ENCODE measurements around the gene MED26. TPM values are rescaled to one million over a fixed set of nuclear protein-coding genes. Genes with fewer than 3 reads are reported as not detected.

MED26 gene
- total RNA-seq, 4 donors from 2014 or later = 4.4 to 12.9 (median 8.4) TPM

DNA sequence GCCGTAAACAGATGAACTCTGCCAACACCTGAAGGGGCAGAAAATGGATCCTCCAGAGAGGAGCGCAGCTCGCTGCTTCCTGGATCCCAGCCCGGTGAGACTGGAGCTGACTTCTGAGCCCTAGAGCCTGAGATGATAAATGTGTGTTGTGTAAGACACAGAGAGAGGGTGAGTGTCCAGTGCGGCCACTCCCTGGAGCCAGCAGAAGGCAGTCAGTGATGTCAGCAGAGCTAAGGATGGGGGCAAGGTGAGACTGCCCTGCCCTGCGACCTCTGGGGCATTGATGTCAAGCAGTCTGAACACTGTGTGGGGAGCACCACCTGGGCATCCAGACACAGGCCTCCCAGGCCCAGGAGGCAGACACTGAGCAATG is 46.0 kb downstream of the MED26 start:
- Histone ChIP-seq H3K4me3 (replicated peaks in 1 of 3) (no peak overlapping the region), H3K27ac (no peak overlapping the region), H3K9me3 (no peaks in the 10 kb centered on the region), H3K4me1 (peaks cover 25 to 55% of the 10 kb centered on the region in 2 donors), H3K36me3 (peaks cover 5 to 12% of the 10 kb centered on the region in 2 donors), H3K27me3 (no peaks in the 10 kb centered on the region)
- intact Hi-C loops (cut with DNase I) = no loop called here
- WGBS, 2 donors = 74 to 89% methylated on average over 4 to 6 of the region's 6 CpGs
- DNase-seq = no peak
- TF ChIP-seq, protein P1, sequence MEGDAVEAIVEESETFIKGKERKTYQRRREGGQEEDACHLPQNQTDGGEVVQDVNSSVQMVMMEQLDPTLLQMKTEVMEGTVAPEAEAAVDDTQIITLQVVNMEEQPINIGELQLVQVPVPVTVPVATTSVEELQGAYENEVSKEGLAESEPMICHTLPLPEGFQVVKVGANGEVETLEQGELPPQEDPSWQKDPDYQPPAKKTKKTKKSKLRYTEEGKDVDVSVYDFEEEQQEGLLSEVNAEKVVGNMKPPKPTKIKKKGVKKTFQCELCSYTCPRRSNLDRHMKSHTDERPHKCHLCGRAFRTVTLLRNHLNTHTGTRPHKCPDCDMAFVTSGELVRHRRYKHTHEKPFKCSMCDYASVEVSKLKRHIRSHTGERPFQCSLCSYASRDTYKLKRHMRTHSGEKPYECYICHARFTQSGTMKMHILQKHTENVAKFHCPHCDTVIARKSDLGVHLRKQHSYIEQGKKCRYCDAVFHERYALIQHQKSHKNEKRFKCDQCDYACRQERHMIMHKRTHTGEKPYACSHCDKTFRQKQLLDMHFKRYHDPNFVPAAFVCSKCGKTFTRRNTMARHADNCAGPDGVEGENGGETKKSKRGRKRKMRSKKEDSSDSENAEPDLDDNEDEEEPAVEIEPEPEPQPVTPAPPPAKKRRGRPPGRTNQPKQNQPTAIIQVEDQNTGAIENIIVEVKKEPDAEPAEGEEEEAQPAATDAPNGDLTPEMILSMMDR (IDR thresholded peaks at IDR 0.05) = no peak
- no peak for TF ChIP-seq POLR2A (IDR thresholded peaks at IDR 0.05)

DNA sequence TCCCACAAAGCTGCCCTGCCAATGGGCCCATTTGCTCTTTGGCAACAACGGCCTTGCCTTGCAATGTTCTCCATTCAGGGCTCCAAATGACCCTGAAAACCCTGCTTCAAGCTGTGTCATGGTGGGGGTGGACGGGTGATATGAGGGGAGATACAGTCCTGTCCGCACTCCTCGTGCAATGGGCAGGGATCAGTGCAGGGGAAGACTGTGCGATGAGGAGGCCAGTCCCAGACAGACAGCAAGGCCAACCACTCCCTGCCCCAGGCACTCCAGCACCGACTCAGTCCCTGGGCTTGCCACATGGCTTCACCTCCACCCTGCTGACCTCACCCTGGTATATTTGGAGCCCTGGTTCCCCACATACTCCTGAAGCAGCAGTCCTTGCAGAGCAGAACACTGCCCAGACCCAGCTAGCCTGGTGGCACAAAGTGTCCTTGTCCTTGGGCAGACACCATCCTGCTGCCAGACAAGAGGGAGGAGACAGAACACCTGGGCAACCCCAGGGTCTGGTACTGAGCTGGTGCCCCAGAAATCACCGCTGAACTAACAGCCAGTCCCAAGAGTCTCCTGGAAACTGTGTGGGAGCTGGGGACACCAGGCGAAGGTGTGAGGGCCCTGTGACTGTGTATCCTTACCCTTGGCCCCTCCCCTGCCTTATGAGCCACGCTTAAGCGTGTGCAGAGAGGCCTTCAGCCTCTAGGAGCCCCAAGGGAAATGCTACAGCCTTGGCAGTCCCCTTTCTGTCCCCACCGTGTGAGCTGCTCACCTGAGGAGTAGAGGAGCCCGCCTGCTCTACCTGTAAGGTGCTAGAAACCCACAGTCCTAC is 46.6 kb downstream of the MED26 start:
- Histone ChIP-seq H3K4me1 (peaks cover 19 to 49% of the 10 kb centered on the region in 2 donors), H3K4me3 (replicated peaks in 1 of 3) (no peak overlapping the region), H3K27me3 (no peaks in the 10 kb centered on the region), H3K9me3 (no peaks in the 10 kb centered on the region), H3K27ac (no peak overlapping the region), H3K36me3 (peaks cover 11 to 16% of the 10 kb centered on the region in 2 donors)
- WGBS, 2 donors = 65 to 83% methylated on average over 11 to 12 of the region's 12 CpGs
- TF ChIP-seq POLR2A (IDR thresholded peaks at IDR 0.05) = no peak
- TF ChIP-seq, protein P1 (IDR thresholded peaks at IDR 0.05) = no peak
- peak in 1 of 2 donors; percentile 39 for DNase-seq
- intact Hi-C loops (cut with DNase I) = no loop called here

DNA sequence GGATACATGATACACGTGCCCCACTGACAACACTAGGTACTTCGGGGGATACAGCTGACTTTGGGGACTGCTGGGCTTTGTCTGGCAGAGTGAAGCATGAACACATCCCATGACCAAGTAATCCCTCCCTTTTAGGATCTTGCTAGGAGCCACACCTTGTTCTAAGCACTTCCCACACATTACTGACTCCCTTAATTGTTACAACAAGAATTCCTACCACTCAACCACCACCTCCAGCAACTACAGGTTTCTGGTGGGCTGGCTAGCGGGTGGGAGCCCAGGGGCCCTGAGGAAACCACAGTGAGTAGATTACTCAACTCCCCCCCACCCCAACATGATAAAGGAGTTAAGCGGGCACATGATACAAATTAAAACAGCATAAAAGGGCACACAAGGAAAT is 48.6 kb downstream of the MED26 start:
- TF ChIP-seq, protein P1 (IDR thresholded peaks at IDR 0.05) = no peak
- TF ChIP-seq POLR2A (IDR thresholded peaks at IDR 0.05) = no peak
- intact Hi-C loops (cut with DNase I) = no loop called here
- Histone ChIP-seq H3K4me3 (replicated peaks in 1 of 3) (no peak overlapping the region), H3K27ac (no peak overlapping the region), H3K9me3 (no peaks in the 10 kb centered on the region), H3K36me3 (peaks cover 20 to 27% of the 10 kb centered on the region in 2 donors), H3K27me3 (no peaks in the 10 kb centered on the region), H3K4me1 (peaks cover 9 to 40% of the 10 kb centered on the region in 2 donors)
- no peak for DNase-seq
- 89 to 92% methylated on average over 4 of the region's 4 CpGs for whole genome bisulfite sequencing, 2 donors

DNA sequence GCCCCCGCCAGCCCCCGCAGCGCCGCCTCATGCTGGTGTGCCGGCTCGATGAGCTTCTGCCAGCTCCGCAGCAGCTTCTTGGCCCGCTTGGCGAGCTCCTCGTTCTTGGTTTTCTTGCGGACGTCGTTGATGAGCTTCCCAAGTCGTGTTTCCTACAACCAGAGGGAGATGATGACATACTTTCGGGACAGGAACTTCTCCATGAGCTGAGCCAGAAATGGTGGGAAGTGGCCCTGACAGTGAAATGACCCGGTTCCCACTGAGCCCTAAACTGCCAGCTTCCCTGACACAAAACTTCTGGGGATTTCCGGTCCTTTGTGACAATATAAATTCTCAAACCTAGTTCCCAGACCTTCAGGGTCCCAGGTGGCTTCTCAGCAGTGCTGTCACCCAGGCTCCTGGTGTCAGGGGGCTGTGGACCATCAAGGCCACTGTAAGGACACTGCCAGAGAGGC is 50.4 kb downstream of the MED26 start:
- Histone ChIP-seq H3K36me3 (peaks cover 20 to 27% of the 10 kb centered on the region in 2 donors), H3K27me3 (no peaks in the 10 kb centered on the region), H3K4me3 (replicated peaks in 1 of 3) (no peak overlapping the region), H3K9me3 (no peaks in the 10 kb centered on the region), H3K27ac (no peak overlapping the region), H3K4me1 (peaks cover 12 to 36% of the 10 kb centered on the region in 2 donors)
- TF ChIP-seq POLR2A (IDR thresholded peaks at IDR 0.05) = no peak
- TF ChIP-seq, protein P1 (IDR thresholded peaks at IDR 0.05) = no peak
- DNase-seq = no peak
- 83 to 89% methylated on average over 10 to 17 of the region's 17 CpGs for WGBS, 2 donors
- intact Hi-C loops (cut with DNase I) = no loop called here
